Adrenal gland (tissue), 5 donors: ENCODE measurements around the gene RPH3AL.

Experiments
- POLR2A ChIP-seq, 2 donors: fragments of 450-650 bp; IDR thresholded peaks; one replicate each; pipeline ENCODE4 v1.6.1; 2017; ENCODE audit warnings: antibody characterized with exemption in 2 of 2, mild to moderate bottlenecking in 2 of 2, moderate library complexity in 1 of 2
- TF ChIP-seq, protein P1 (sequence below), 6 experiments: fragments of 450-650 bp in 4 of 6; fragments of 200-600 bp in 2 of 6; sonication (generic) in 1 of 6; IDR thresholded peaks; 1 replicate in 5 of 6; 2 replicates in 1 of 6; pipeline versions ENCODE4 v1.5.1 to v1.8.0; 2016 to 2021; ENCODE audit warnings: antibody characterized with exemption in 6 of 6, mild to moderate bottlenecking in 2 of 6, moderate library complexity in 1 of 6
- donor health status: DM: no; HTN: no; CAD: no.

DNA sequence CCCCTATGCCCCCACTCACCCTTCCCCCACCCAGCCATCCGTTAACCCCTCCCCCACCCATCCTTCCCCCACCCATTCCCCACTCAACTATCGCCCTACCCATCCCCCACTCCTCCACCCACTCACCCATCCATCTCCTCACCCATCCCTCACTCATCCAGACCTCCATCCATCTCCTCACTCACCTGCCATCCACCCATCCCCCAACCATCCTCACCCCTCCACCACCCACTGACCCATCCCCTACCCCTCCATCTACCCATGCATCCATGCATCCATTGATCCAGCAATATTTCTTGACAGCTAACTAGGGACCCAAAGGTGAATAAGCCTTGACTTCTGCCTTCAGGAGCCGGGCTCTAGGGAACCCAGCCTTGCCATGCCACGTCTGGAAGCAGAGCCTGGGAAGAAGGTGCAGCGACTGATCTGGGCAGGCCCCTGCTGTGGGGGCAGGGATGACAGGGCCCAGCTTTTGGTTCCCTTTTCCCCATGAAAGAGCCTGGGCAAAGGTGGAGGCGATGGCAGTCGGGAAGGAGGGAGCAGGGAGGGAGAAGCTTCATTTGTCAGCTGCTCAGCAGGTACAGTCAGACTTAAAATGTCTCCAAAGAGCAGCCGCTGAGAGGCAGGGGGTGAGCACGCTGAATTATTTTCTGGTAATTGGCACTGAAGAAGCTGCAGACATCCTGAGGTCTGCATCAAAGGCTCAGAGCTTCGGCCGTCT lies 148.0 kb downstream of the RPH3AL start:
- TF ChIP-seq, protein P1, sequence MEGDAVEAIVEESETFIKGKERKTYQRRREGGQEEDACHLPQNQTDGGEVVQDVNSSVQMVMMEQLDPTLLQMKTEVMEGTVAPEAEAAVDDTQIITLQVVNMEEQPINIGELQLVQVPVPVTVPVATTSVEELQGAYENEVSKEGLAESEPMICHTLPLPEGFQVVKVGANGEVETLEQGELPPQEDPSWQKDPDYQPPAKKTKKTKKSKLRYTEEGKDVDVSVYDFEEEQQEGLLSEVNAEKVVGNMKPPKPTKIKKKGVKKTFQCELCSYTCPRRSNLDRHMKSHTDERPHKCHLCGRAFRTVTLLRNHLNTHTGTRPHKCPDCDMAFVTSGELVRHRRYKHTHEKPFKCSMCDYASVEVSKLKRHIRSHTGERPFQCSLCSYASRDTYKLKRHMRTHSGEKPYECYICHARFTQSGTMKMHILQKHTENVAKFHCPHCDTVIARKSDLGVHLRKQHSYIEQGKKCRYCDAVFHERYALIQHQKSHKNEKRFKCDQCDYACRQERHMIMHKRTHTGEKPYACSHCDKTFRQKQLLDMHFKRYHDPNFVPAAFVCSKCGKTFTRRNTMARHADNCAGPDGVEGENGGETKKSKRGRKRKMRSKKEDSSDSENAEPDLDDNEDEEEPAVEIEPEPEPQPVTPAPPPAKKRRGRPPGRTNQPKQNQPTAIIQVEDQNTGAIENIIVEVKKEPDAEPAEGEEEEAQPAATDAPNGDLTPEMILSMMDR (IDR thresholded peaks at IDR 0.05) = no peak
- TF ChIP-seq POLR2A (IDR thresholded peaks at IDR 0.05) = no peak
